ENCODE measurements around the gene SAFB. TPM values are rescaled to one million over a fixed set of nuclear protein-coding genes. Genes with fewer than 3 reads are reported as not detected.

SAFB gene
- total RNA-seq, 6 experiments from 2014 or later, result 31.2 to 45.7 (median 32.8) TPM

DNA sequence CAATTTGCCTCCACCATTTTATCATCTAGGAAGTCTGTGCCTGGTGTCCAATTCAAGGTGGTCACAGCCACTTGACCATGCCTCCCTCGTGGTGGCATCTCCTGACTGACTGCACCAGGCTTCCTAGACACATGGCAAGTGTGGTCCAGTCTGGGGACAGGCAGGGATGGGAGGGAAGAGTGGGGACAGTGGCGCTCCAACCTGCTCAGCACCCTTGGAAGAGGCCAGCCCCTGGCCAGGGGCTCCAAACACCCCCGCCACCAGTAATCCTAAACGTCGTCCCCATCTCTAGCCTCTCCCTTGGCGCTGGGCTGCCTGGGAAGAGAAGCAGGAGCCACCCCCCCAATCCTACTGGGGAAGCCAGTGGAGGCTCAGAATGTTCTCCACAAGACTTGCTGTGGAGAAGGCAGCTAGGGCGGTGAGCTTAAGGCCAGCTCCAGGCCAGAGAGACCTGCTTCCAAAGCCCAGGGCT lies 69.9 kb downstream of the SAFB start:
- peak in 1 of 3 donors; percentile 37 for DNase-seq
- Histone ChIP-seq H3K36me3 (peaks cover 0 to 48% (median 18%) of the 10 kb centered on the region in 4 donors), H3K4me1 (peaks cover 0 to 7% (median under 1%) of the 10 kb centered on the region in 4 donors), H3K27ac (no peak overlapping the region), H3K27me3 (no peaks in the 10 kb centered on the region), H3K9me3 (no peaks in the 10 kb centered on the region), H3K4me3 (no peak overlapping the region)
- ATAC-seq, result no peak
- no CpG with 5 or more reads among the region's 7 CpGs for WGBS (ENCODE audit: insufficient coverage, low coverage, low lambda C conversion rate, missing lambda C conversion rate)
- TF ChIP-seq POLR2A (IDR thresholded peaks at IDR 0.05), result no peak
- TF ChIP-seq, protein P1, sequence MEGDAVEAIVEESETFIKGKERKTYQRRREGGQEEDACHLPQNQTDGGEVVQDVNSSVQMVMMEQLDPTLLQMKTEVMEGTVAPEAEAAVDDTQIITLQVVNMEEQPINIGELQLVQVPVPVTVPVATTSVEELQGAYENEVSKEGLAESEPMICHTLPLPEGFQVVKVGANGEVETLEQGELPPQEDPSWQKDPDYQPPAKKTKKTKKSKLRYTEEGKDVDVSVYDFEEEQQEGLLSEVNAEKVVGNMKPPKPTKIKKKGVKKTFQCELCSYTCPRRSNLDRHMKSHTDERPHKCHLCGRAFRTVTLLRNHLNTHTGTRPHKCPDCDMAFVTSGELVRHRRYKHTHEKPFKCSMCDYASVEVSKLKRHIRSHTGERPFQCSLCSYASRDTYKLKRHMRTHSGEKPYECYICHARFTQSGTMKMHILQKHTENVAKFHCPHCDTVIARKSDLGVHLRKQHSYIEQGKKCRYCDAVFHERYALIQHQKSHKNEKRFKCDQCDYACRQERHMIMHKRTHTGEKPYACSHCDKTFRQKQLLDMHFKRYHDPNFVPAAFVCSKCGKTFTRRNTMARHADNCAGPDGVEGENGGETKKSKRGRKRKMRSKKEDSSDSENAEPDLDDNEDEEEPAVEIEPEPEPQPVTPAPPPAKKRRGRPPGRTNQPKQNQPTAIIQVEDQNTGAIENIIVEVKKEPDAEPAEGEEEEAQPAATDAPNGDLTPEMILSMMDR (IDR thresholded peaks at IDR 0.05), result no peak
- intact Hi-C loops (cut with DNase I), result no loop called here

DNA sequence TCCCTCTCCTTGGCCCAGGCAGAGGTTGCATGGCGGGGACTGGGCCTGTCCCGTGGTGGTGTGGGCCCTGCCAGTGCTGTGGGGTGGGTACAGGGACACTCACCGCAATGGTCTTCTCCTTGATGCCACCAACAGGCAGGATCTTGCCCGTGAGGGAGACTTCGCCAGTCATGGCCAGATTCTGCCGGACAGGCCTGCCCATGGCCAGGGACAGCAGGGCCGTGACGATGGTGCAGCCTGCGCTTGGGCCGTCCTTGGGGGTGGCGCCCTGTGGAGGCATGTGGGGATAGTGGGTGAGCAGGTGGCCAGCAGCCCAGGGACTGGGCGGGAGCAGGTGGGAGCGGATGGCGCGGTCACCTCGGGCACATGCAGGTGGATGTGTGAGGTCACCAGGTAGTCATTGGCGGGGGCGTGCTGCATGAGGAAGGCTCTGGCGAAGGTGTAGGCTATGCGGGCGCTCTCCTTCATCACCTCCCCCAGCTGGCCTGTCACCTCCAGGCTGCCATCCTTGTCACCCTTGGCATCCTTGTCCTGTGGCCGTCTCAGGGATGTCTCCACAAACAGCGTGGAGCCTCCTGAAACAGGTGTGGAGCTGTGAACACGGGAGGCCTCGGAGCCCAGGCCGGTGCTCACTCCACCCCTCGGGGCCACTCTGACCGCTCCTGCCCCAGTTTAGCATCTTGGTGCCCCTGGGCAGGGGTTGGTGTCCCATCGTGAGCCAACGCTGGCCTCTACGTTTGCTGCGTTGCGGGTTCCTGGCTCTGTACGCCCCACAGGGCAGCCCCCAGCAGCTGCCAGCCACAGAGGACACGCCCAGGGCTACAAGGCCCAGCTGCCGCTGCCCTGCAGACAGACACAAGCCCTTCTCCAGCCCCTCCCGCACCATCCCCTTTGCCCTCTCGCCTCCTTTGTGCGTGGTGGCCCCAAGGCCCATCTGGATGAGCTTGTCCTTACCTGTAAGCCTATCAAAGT lies 70.6 kb downstream of the SAFB start:
- DNase-seq, result no peak
- ATAC-seq, result no peak
- 100% methylated on average over 3 of the region's 39 CpGs for WGBS (ENCODE audit: insufficient coverage, low coverage, low lambda C conversion rate, missing lambda C conversion rate)
- TF ChIP-seq, protein P1 (IDR thresholded peaks at IDR 0.05), result no peak
- no peak for TF ChIP-seq POLR2A (IDR thresholded peaks at IDR 0.05)
- Histone ChIP-seq H3K36me3 (peaks cover 0 to 53% (median 18%) of the 10 kb centered on the region in 4 donors), H3K4me1 (peaks cover 0 to 7% (median under 1%) of the 10 kb centered on the region in 4 donors), H3K27me3 (no peaks in the 10 kb centered on the region), H3K9me3 (no peaks in the 10 kb centered on the region), H3K27ac (no peak overlapping the region), H3K4me3 (no peak overlapping the region)
- intact Hi-C loops (cut with DNase I), result no loop called here

DNA sequence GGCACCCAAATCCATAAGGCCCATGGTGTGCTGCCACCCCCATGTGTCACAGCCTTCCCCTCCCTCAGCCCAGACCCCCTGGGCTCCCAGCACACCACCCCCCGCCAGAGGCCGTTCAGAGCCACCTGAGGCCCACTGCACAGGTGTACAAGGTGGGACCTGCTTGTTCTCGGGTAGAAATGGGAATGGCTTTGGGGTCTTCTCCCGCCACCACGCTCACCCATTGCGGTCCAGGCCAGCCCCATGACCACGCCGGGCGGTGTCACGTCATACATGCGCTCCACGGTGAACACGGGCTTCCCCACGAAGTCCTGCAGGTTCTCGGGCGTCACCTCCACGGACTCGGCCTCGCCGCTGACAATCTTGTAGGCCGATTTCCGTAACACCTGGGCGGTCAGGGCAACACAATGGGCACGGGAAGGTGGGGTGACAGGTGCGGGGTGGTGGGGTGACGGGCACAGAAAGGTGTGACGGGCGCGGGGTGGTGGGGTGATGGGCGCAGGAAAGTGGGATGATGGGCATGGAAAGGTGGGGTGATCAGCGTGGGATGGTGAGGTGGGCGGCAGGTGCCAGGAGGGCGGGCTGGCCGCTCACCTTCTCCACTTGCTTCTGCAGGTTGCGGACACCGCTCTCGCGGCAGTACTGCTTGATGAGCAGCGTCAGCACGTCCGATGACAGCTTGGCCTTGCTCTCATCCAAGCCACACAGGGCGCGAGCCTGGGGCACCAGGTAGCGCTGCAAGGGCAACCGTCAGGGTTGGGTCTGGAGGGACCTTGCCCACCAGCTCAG lies 71.5 kb downstream of the SAFB start:
- Histone ChIP-seq H3K9me3 (no peaks in the 10 kb centered on the region), H3K36me3 (peaks cover 0 to 62% (median 20%) of the 10 kb centered on the region in 4 donors), H3K27me3 (no peaks in the 10 kb centered on the region), H3K27ac (no peak overlapping the region), H3K4me1 (peaks cover 0 to 7% (median under 1%) of the 10 kb centered on the region in 4 donors), H3K4me3 (no peak overlapping the region)
- TF ChIP-seq, protein P1 (IDR thresholded peaks at IDR 0.05), result no peak
- no peak for TF ChIP-seq POLR2A (IDR thresholded peaks at IDR 0.05)
- intact Hi-C loops (cut with DNase I), result no loop called here
- ATAC-seq (no peak), DNase-seq (peak in 1 of 3 donors; percentile 50)
- WGBS (ENCODE audit: insufficient coverage, low coverage, low lambda C conversion rate, missing lambda C conversion rate), result 89% methylated on average over 23 of the region's 45 CpGs

DNA sequence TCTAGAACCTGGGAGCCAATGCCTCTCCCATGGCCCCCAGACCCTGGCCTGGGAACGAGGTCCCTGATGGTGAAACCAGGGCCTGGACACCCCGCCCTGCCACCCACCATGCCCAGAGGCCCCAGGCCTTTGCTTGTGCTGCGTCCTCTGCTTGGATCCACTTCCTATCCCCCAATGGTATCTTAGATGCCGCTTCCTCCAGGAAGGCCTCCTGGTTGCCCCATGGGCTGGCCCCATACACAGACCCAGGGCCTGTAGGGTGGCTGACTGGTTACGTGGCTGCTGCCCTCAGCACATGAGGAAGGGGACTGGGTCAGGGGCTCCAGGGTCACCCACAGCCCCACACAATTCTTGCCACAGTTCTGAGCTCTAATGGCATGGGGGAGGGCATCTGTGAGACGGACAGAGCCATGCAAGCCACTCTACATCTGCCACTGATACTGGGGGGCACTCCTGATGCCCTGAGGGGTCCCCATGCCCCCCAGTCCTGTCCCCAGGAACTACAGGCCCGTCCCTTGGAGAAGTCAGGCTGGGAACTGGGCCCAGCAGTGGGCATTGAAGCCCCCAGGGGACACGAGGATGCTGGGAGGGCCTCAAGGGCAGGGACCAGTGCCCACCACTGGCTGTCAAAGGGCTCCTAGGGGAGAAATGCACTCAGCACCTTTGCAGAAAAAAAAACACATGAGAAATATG lies 72.2 kb downstream of the SAFB start:
- intact Hi-C loops (cut with DNase I), result no loop called here
- Histone ChIP-seq H3K27me3 (no peaks in the 10 kb centered on the region), H3K9me3 (no peaks in the 10 kb centered on the region), H3K36me3 (peaks cover 0 to 64% (median 20%) of the 10 kb centered on the region in 4 donors), H3K4me3 (no peak overlapping the region), H3K4me1 (peaks cover 0 to 7% (median under 1%) of the 10 kb centered on the region in 4 donors), H3K27ac (no peak overlapping the region)
- no peak for TF ChIP-seq POLR2A (IDR thresholded peaks at IDR 0.05)
- TF ChIP-seq, protein P1 (IDR thresholded peaks at IDR 0.05), result no peak
- DNase-seq, result no peak
- no peak for ATAC-seq
- WGBS (ENCODE audit: insufficient coverage, low coverage, low lambda C conversion rate, missing lambda C conversion rate), result no CpG with 5 or more reads among the region's 8 CpGs
